ENCODE measurements around the gene ZC3H12C. TPM values are rescaled to one million over a fixed set of nuclear protein-coding genes. Genes with fewer than 3 reads are reported as not detected.
"Not testable (repeated sequence)": the region's sequence is repeated elsewhere in the genome, so short reads cannot be mapped to it uniquely, and the experiment has no call there.

ZC3H12C gene
- total RNA-seq = 2.2 TPM

DNA sequence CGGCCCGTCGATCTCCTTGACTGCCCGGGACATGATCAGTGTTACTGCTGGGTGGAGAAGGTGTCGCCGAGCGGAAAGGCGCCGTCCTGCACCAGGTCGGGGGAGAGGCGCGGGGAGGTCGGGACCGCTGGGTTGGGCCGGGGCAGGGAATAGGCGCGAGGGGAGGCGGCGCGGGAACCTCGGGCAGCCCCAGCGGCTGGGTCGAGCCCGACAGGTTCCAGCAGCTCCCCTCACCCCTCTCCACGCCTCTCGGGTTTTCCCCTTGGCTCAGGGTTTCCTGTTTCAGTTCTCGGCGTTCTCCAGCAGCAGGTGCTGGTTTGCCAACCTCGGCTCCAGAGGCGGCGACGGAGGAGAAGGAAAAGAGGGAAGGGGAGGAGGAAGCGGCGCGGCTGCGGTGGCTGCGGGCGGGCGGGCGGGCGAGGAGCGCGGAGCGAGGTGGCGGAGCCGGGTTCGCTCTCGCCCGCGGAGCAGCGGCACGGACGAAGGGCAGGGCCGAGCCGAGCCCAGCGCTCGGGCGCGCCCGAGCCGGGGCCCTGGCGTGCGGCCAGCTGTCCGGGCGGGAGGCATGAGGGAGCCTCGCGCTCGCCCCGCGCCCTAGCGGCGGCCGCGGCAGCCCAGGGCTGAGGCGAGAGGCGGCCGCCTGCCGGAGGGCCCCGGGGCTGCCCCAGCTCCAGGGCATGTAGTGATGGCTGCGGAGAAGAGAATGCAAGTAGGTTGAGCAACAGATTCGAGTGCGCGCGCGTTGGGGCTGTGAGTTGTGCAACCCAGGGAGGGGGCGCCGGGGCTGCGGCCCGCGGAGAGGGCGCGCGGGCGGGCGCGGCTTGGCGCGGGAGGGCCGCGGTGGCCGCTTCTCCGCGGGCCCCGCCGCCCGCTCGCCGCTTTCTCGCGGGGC lies at the start of gene ZC3H12C:
ZC3H12C (plus strand) TSS at position 878 of the 892 bp plus-strand sequence. CDS start 20 bp downstream, outside the sequence.
- Histone ChIP-seq H3K4me1 (ENCODE audit: insufficient read depth, low read length) (peaks cover 13% of the 10 kb centered on the region), H3K4me3 (ENCODE audit: low read length) (peak within 1 kb of the TSS; percentile 48), H3K9me3 (ENCODE audit: low read depth, low read length) (no peaks in the 10 kb centered on the region), H3K27me3 (ENCODE audit: insufficient read depth, low read length) (peaks cover 32% of the 10 kb centered on the region)

DNA sequence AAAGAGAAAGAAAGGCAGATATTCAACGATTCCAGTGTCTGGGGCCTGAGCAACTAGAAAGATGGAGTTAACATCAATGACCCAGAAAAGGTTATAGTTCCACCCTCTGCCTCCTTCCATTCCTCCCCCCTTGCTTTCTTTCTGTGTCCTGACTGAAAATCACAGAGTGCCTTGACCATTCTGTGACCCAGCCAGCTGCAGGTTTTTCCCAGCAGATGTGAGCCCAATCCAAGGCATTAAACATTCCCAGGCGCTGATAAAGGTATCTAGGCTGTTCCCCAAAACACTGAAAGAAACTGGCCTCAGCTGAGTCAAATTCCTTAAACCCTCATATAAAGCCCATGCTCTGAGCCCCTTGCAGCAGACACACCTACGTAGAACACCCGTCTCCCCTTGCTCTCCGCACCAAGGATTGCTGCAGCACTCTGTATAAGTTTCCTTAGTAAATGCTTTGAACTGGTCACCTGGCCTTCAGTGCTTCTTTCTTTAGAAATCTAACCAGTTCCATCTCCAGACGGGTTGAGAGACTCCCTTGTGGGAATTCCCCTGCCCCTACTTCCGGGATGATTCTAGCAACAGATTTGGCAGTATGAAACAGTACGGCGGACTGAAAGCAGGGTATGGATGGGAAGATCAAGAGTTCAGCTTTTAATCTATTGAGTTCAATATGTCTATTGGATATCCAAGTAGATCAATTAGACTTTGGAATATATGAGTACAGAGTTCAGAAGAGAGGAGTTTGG lies 48.8 kb upstream of the ZC3H12C start:
- Histone ChIP-seq H3K4me1 (ENCODE audit: insufficient read depth, low read length) (no peaks in the 10 kb centered on the region), H3K4me3 (ENCODE audit: low read length) (no peak overlapping the region), H3K27me3 (ENCODE audit: insufficient read depth, low read length) (peaks cover 4% of the 10 kb centered on the region), H3K9me3 (ENCODE audit: low read depth, low read length) (no peaks in the 10 kb centered on the region)

DNA sequence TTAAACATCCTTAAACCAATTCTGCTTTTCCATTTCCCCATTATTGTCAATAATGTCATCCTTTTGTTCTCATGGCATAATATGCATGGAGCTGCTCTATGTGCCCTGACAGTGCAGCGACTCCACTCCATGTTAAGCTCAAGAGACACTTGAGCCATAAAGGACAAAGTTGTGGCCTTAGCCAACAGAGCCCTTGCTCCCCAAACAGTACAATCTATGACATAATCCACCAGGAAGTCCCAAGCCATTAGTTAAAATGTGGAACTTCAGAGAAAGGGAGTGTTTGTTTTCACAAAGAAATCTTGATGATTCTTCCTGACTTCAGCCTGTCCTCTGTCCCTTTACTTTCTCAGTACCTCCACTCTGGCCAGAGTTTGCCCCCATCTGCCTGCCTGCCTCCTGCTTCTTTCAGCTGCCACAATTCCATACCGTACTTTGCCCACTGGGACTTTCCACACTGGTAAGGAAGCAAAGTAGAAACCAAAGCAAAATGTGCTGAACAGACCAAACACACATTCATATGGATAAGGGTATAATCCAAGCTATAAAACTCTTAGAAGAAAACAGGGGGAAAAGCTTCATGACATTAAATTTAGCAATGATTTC lies 46.3 kb upstream of the ZC3H12C start:
- Histone ChIP-seq H3K9me3 (ENCODE audit: low read depth, low read length) (no peaks in the 10 kb centered on the region), H3K27me3 (ENCODE audit: insufficient read depth, low read length) (no peaks in the 10 kb centered on the region), H3K4me3 (ENCODE audit: low read length) (no peak overlapping the region), H3K4me1 (ENCODE audit: insufficient read depth, low read length) (no peaks in the 10 kb centered on the region)

DNA sequence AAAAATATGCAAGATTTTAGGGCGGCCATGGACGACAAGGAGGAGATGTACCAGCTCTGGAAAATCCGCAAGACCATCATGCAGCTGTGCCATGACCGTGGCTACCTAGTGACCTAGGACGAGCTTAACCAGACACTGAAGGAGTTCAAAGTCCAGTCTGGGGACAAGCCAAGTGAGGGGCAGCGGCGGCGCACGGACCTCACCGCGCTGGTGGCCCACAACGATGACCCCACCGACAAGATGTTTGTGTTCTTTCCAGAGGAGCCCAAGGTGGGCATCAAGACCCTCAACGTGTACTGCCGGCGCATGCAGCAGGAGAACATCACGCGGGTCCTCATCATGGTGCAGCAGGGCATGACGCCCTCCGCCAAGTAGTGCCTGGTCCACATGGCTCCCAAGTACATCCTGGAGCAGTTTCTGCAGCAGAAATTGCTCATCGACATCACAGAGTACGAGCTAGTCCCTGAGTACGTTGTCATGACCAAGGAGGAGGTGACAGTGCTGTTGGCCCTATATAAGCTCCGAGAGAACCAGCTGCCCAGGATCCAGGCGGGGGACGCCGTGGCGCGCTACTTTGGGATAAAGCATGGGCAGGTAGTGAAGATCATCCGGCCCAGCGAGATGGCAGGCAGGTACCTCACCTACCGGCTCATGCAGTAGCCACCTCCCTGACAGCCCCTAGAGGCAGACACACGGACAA lies 43.5 kb upstream of the ZC3H12C start:
- no peaks in the 10 kb centered on the region for H3K27me3 ChIP-seq (ENCODE audit: insufficient read depth, low read length)
- peaks cover 4% of the 10 kb centered on the region for H3K9me3 ChIP-seq (ENCODE audit: low read depth, low read length)
- H3K4me1 ChIP-seq (ENCODE audit: insufficient read depth, low read length) = no peaks in the 10 kb centered on the region
- H3K4me3 ChIP-seq (ENCODE audit: low read length) = no peak overlapping the region

DNA sequence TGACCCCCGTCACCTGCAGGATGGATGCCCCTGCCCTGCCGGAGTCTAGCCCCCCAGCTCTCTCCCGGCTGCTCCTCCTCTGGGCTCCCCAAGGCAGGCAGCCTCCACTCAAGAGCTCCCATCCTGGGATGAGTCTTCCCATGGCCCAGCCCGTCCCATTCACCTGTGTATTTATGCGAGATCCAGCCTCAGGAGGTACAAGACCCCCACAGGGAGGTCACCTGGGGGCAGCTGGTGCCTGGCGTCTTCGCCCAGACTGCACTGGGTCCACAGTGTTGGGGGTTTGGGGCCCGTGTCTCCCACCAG lies 43.0 kb upstream of the ZC3H12C start:
- Histone ChIP-seq H3K4me3 (ENCODE audit: low read length) (no peak overlapping the region), H3K27me3 (ENCODE audit: insufficient read depth, low read length) (no peaks in the 10 kb centered on the region), H3K4me1 (ENCODE audit: insufficient read depth, low read length) (no peaks in the 10 kb centered on the region), H3K9me3 (ENCODE audit: low read depth, low read length) (peaks cover 4% of the 10 kb centered on the region)

DNA sequence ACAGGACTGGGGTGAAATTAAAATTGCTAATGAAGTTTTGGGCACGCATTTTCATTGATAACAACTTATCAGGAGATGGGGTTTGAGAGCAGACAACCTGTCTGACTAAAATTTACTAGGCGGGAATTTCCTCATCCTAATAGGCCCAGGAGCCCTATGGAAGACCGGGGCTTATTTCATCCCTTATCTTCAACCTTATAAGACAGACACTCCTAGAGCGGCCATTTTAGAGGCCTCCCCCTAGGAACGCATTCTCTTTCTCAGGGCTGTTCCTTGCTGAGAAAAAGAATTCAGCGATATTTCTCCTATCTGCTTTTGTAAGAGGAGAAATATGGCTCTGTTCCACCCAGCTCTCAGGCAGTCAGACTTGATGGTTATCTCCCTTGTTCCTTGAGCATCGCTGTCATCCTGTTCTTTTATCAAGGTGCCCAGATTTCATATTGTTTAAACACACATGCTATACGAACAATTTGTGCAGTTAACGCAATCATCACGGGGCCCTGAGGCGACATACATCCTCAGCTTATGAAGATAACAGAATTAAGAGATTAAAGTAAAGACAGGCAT lies 39.3 kb upstream of the ZC3H12C start:
- Histone ChIP-seq H3K9me3 (ENCODE audit: low read depth, low read length) (peaks cover 4% of the 10 kb centered on the region), H3K4me1 (ENCODE audit: insufficient read depth, low read length) (no peaks in the 10 kb centered on the region), H3K27me3 (ENCODE audit: insufficient read depth, low read length) (no peaks in the 10 kb centered on the region), H3K4me3 (ENCODE audit: low read length) (no peak overlapping the region)

DNA sequence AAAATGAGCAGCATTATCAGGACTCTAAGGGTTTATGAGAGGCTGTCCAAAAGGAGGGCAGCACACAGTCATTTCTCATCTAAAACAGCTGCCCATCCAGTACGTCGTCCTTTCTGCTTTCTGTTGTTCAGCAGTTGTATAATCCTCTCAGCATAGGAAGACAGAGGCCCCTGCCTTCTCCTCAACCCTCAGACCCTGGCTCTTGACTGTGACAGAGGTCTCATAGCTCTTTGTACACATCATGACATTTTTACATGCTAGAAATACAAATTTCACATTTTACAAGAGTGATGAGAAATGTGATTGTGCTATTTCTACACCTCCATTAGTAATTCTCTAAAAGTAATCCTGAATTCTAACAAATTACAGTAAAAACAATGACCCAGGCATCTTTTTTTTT lies 36.2 kb upstream of the ZC3H12C start:
- Histone ChIP-seq H3K4me3 (ENCODE audit: low read length) (no peak overlapping the region), H3K4me1 (ENCODE audit: insufficient read depth, low read length) (no peaks in the 10 kb centered on the region), H3K9me3 (ENCODE audit: low read depth, low read length) (peaks cover 4% of the 10 kb centered on the region), H3K27me3 (ENCODE audit: insufficient read depth, low read length) (no peaks in the 10 kb centered on the region)

DNA sequence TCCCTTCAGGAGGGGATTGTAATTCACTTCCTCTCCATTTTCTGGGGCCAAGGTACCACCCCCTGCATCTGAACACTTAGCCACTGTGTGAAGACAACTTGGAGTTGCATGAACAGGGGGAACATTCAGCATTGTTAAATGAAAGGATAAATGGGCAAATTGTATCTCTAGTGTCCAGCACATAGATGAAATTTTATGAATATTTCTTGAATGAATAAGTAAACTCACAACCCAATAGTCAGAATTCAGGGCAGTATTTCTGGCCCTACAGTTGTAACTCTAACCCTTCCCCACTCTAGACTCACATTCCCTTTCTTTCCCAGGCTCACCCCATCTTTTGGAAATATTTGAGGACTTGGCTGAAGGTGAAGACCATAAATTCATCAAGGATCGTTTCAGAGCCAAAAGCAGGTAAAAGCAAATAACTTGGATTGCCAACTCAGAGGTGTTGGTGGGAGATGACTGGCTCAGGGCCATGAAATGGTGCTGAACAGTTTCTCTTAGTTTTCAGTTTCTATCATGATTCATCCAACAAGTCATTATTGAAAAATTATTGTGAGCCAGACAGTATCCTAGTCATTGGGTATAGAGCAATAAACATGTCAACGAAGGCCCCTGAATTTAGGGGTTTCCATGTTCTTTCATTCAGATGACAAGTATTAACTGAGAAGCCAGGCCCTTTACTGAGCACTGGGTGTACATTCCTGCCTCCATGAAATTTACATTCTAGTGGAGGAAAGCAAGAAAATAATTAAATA lies 33.3 kb upstream of the ZC3H12C start:
- Histone ChIP-seq H3K4me3 (ENCODE audit: low read length) (no peak overlapping the region), H3K27me3 (ENCODE audit: insufficient read depth, low read length) (no peaks in the 10 kb centered on the region), H3K9me3 (ENCODE audit: low read depth, low read length) (no peaks in the 10 kb centered on the region), H3K4me1 (ENCODE audit: insufficient read depth, low read length) (no peaks in the 10 kb centered on the region)

DNA sequence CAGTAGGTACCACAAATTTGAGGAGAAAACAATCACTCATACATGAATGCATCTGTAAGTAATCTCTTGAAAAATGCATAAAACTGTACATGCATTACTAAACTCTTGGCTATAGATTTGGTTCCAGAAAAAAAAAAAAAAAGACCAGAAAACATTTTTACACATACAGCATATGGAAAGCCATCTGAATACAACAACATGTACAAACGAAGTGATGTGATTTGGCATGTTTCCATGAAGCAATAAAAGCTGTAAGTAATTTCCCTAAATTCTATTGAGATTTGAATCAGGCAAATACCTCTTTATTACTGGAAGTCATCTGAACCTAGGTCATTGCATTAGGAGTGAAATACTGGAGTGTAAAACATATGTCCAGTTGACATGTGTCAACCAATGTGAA lies 31.9 kb upstream of the ZC3H12C start:
- no peaks in the 10 kb centered on the region for H3K27me3 ChIP-seq (ENCODE audit: insufficient read depth, low read length)
- H3K9me3 ChIP-seq (ENCODE audit: low read depth, low read length) = no peaks in the 10 kb centered on the region
- no peak overlapping the region for H3K4me3 ChIP-seq (ENCODE audit: low read length)
- H3K4me1 ChIP-seq (ENCODE audit: insufficient read depth, low read length) = no peaks in the 10 kb centered on the region

DNA sequence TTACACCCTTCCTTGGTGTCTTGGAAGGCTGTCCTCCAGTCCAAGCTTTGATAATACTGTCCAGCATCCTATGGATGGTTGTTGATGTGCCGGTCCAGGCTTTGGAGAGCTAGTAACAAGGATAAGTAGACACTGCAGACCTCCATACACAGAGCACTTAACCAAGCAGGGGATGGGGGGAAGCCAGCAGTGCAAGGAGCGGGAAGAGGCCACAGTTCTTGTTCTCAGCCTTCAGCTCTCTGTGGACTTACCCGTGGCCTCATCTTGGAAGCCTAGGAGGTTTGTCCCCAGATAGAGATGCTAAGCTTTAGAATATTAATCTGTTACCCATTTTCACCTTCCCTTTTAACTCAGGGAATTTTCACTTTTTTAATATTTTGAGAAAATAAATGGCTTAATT lies 30.9 kb upstream of the ZC3H12C start:
- Histone ChIP-seq H3K27me3 (ENCODE audit: insufficient read depth, low read length) (no peaks in the 10 kb centered on the region), H3K4me1 (ENCODE audit: insufficient read depth, low read length) (no peaks in the 10 kb centered on the region), H3K9me3 (ENCODE audit: low read depth, low read length) (no peaks in the 10 kb centered on the region), H3K4me3 (ENCODE audit: low read length) (no peak overlapping the region)

DNA sequence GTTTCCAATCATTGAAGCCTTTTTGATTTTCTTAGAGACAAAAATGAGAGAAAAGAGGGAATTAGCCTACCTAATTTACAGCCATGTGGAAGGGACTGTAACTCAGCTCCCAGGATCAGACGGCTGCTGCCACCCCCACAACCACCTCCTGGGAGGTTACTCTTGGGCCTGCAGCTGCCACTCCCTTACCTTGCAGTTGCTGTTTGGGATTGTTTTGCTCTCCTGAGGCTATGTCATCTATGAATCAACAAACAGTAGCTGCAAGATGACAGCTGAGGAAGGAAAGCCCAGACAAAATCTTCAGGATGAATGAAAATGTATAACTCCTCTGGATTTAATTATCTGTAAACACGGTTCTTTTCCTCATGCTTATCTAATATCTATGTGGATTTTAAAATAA lies 28.0 kb upstream of the ZC3H12C start:
- Histone ChIP-seq H3K4me1 (ENCODE audit: insufficient read depth, low read length) (peaks cover 21% of the 10 kb centered on the region), H3K27me3 (ENCODE audit: insufficient read depth, low read length) (no peaks in the 10 kb centered on the region), H3K4me3 (ENCODE audit: low read length) (no peak overlapping the region), H3K9me3 (ENCODE audit: low read depth, low read length) (no peaks in the 10 kb centered on the region)

DNA sequence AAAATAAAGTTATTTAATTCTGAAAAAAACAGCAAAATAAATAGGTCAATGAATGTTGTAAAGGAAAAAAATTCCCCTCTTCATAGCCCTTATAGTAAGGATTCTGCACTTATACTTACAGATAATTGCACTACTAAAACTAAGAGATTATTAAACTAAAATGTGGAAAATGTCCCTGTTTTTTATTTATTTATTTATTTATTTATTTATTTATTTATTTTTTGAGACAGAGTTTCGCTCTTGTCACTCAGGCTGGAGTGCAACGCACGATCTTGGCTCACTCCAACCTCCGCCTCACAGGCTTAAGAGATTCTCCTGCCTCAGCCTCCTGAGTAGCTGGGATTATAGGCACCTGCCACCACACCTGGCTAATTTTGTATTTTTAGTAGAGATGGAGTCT lies 25.2 kb upstream of the ZC3H12C start:
- peaks cover 24% of the 10 kb centered on the region for H3K4me1 ChIP-seq (ENCODE audit: insufficient read depth, low read length)
- H3K27me3 ChIP-seq (ENCODE audit: insufficient read depth, low read length); H3K4me3 ChIP-seq (ENCODE audit: low read length); H3K9me3 ChIP-seq (ENCODE audit: low read depth, low read length): not testable (repeated sequence)

DNA sequence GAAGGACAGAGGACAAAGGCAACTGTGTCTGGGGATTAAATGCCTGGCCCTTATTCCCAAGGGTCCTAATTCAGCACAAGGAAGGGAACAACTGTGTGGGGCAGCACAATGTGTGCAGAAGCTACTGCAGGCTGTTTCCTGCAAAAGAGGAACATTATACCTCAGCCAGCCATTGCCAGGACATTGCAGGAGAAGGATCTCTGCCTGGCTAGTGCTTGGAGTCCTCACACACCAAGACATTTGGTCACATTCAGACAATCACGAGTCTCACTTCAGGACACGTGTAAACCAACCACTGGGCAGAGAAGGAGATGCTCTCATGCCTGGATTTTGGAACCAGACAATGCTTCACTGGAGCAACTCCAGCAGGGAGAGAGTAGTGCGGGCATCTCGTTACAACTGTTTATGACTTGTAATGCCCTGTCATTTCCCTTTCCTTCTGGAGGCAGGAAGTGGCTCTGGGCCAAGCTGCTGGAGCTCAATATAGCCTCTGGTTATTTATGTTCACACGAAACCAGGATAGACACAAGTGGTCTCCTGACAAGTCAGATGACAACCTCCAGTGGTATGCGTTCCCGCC lies 23.9 kb upstream of the ZC3H12C start:
- H3K27me3 ChIP-seq (ENCODE audit: insufficient read depth, low read length) = no peaks in the 10 kb centered on the region
- no peaks in the 10 kb centered on the region for H3K9me3 ChIP-seq (ENCODE audit: low read depth, low read length)
- peaks cover 24% of the 10 kb centered on the region for H3K4me1 ChIP-seq (ENCODE audit: insufficient read depth, low read length)
- no peak overlapping the region for H3K4me3 ChIP-seq (ENCODE audit: low read length)

DNA sequence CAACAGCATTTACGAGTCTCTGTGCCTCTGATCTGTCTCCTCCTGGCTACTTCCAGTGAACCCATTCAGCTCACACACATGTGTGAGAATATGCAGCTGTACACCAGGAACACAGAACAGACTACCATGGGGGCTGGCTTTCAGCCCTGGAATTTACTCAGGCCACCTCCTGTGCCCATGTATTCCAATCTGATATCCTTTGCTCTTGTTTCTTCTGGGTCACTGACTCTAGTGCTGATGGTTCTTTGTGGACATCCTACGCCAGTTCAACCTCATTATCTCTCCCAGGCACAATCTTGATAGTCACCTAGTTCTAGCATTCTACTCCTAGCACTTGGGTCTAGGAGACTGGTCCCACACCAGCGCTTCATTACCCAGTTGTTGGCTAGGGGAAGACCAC lies 23.0 kb upstream of the ZC3H12C start:
- Histone ChIP-seq H3K4me1 (ENCODE audit: insufficient read depth, low read length) (peaks cover 24% of the 10 kb centered on the region), H3K4me3 (ENCODE audit: low read length) (no peak overlapping the region), H3K9me3 (ENCODE audit: low read depth, low read length) (no peaks in the 10 kb centered on the region), H3K27me3 (ENCODE audit: insufficient read depth, low read length) (no peaks in the 10 kb centered on the region)

Measured in mononuclear cell (primary cell).